KBM-7 (cell line): ENCODE results near the gene CDKN3.
"Not testable (repeated sequence)": the region's sequence is repeated elsewhere in the genome, so short reads cannot be mapped to it uniquely, and the experiment has no call there.

Experiments
- DNase-seq: peaks from one replicate; pipeline ENCODE4 v3.0.0-alpha.2; 2015
- in situ Hi-C: fragments of 300-500 bp; cut with MboI; formaldehyde crosslinking; loops from 2 replicates; pipeline ENCODE4 v1.14.3; 2020; ENCODE audit warnings: low sequenced_read_pairs, low pct_unique_long_range_greater_than_20kb, mixed read lengths

CDKN3 gene

DNA sequence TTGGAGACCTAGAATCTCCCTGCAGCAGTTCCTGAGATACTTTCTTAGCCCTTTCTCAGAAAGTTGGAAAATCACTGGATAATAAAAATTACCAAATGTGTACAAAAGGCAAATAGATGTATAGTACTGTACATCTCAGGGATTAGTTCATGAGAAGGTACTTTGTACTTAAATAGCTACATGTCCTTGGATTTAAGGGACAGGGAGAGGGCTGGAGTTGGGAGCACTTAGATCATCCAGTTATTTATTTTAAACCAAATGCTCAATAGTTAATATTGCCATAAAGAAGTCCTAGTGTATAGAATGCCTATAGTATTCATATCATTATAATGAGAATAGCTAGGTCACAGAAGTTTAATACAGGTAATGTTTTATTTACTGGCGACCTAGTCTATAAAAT is 13.4 kb downstream of the CDKN3 start:
- in situ Hi-C loops: no loop called here

GRCh38 chr14:54411371-54411770 is 14.6 kb downstream of the CDKN3 start:
- in situ Hi-C loops: no loop called here
- no peak for DNase-seq

More for the DNA sequence above, 13.4 kb downstream of the CDKN3 start:
- no peak for DNase-seq

- DNase-seq: peak; percentile 53
- in situ Hi-C loops: no loop called here
Observed at GRCh38 chr14:54420478-54421142, 23.8 kb downstream of the CDKN3 start.

GRCh38 chr14:54423991-54424390 is 27.2 kb downstream of the CDKN3 start:
- in situ Hi-C loops: no loop called here
- no peak for DNase-seq

DNA sequence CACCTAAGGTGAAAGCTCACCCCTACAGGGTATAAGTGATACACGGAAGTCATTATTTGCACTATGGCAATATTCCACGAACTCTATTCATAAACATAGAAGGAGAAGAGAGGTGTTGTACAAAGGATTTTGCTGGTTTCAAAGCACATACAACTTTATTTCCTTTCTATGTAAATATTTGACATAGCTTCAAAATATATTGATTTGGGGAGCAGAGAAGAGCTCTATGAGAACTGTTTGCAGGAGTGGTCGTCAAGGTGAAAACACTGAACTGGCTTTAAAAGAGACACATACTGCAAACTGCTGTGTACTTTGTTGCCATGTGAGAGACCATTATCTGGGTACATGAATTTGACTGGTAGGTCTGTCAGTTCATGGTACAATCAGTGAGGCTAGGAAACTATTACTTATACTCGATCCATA is 27.7 kb downstream of the CDKN3 start:
- in situ Hi-C loops: no loop called here
- no peak for DNase-seq

DNA sequence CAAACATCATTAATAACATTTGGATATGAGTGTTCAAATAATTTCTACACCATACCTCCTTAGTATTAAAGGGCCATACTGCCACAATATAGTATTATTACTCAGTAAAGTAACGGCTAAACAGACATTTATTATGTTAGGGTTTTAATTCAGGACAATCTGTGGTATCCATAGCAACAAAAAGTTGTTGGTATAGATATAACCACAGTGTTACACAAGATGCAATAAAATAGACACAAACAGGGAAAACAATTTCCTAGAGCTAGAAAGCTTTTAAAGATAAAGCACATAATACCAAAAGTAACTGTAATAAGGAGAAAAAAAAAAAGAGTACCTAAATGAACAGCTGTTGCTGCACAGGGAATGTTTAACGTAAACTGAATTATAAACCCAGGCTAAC is 28.3 kb downstream of the CDKN3 start:
- no peak for DNase-seq
- in situ Hi-C loops: no loop called here

- DNase-seq: no peak
- in situ Hi-C loops: no loop called here
Observed at GRCh38 chr14:54425537-54426274, 28.9 kb downstream of the CDKN3 start.

- in situ Hi-C loops: no loop called here
- DNase-seq: no peak
Observed at GRCh38 chr14:54427871-54428270, 31.1 kb downstream of the CDKN3 start.

GRCh38 chr14:54428527-54428926 is 31.7 kb downstream of the CDKN3 start:
- in situ Hi-C loops: no loop called here
- no peak for DNase-seq

GRCh38 chr14:54435500-54435981 is 38.7 kb downstream of the CDKN3 start:
- no peak for DNase-seq
- in situ Hi-C loops: no loop called here

DNA sequence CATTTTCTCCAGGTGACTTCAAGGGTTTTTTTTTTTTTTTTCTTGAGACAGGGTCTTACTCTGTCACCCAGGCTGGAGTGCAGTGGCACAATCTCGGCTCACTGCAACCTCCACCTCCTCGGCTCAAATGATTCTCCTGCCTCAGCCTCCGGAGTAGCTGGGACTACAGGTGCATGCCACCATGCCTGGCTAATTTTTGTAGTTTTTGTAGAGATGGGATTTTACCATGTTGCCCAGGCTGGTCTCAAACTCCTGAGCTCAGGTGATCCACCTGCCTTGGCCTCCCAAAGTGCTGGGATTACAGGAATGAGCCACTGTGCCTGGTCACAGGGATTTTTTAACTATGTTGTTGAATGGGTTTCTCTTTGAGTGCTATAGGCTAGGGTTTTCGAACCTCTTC is 41.1 kb downstream of the CDKN3 start:
- DNase-seq, in situ Hi-C loops: not testable (repeated sequence)

- no peak for DNase-seq
- in situ Hi-C loops: no loop called here
Observed at GRCh38 chr14:54438703-54439102, 41.9 kb downstream of the CDKN3 start.

GRCh38 chr14:54440037-54440436 is 43.2 kb downstream of the CDKN3 start:
- in situ Hi-C loops: no loop called here
- no peak for DNase-seq

GRCh38 chr14:54440476-54440872 is 43.7 kb downstream of the CDKN3 start:
- in situ Hi-C loops: no loop called here
- DNase-seq: no peak

DNA sequence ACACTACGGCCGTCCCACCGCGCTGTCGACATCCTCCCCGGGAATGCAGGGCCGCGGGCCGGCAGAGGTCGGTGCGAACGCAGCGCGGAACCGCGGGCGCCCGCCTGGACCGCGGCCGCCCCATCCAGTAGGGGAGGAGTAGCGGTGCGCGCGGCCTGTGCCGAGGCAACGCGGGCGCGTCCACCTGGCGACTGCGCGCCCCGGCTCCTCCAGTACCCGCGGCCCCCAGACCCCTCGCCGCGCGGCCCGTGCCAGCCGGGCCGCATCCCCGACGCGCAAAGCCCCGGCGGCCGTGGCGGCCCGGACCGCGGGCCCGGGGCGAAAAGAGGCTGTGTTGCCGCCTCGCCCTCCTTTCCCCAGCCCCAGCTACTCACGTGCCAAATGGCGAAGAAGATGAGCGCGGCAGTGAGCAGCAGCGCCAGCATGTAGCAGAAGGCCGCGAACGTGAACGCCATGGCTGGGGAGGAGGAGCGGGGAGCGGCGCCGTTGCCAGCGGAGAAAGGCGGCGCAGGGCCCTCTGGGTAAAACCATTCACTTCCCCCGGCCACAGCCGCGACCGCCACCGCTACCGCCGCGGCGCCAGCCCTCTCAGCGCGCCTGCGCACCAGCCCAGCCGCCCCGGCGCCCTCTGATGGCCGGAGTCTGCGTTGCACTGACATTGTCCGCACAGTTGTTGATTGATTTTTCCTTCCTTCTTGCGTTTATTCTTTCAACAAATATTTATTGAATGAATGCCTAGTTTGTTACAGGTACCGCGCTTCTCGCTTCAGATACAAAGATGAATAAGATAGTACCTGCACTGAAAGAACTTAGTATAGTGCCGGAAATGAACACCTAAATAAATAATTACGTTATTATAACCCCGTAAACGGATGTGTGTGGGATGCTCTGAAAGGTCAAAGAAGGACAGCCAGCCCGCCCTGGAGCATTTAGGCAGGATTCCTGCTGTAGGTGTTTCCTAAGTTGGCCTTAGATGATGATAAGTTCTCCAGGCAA is 44.4 kb downstream of the CDKN3 start, which contains the start of gene CNIH1:
TSS of gene CNIH1 (minus strand) at position 502 of the 996 bp plus-strand sequence. CDS start at position 455, 47 bp downstream.
- in situ Hi-C loops: no loop called here
- DNase-seq: peak; percentile 93

DNA sequence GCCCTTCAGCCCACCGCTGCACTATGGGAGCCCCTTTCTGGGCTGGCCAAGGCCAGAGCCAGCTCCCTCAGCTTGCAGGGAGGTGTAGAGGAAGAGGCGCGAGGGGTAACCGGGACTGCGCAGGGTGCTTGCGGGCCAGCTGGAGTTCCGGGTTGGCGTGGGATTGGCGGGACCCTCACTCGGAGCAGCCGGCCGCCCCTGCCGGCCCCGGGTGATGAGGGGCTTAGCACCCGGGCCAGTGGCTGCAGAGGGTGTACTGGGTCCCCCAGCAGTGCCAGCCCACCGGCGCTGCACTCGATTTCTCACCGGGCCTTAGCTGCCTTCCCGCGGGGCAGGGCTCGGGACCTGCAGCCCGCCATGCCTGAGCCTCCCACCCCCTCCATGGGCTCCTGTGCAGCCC is 46.2 kb downstream of the CDKN3 start:
- DNase-seq, in situ Hi-C loops: not testable (repeated sequence)

DNA sequence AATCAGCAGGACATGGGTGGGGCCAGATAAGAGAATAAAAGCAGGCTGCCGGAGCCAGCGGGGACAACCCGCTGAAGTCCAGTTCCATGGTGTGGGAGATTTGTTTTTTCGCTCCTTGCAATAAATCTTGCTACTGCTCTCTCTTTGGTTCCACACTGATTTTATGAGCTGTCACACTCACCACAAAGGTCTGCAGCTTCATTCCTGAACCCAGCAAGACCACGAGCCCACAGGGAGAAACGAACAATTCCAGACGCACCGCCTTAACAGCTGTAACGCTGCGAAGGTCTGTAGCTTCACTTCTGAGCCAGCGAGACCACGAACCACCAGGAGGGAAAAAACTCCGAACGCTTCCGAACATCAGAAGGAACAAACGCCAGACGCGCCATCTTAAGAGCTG is 47.2 kb downstream of the CDKN3 start:
- in situ Hi-C loops: no loop called here
- DNase-seq: no peak

GRCh38 chr14:54444681-54445080 is 47.9 kb downstream of the CDKN3 start:
- DNase-seq: no peak
- in situ Hi-C loops: no loop called here

DNA sequence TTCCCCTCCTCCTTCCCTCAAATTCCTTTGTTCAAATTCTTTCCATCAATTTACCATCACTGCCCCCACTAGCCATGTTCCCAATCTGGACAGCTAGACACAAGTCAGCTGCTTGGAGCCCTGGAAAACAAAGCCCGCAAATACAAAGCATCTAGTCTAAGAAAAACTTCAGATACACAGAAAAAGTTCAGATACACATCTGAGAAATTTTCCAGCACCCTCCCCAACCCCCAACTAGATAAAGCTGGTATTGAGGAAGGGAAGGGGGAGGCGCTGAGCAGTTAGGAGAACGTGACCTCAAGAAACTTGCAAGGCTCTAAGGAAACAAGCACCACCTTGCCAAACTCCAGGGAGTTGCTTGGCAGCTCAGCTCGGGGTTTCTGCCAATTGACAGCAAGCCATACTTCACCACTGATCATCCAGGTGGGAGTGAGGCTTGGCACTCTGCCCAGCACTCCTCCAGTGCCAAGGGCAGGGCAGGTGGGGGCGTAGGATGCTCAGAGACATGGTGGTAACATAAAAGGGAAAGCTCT is 49.4 kb downstream of the CDKN3 start:
- no peak for DNase-seq
- in situ Hi-C loops: no loop called here
